DMS114 treated with DMSO at 0.1 percent for 48 hours (cell line): ENCODE data around the gene U2AF2.

Experiments used
- DNase-seq: peaks from one replicate; lab custom pipeline; 2025; ENCODE audit not compliant: unreplicated experiment; lab: John Stamatoyannopoulos, UW

U2AF2 gene

DNA sequence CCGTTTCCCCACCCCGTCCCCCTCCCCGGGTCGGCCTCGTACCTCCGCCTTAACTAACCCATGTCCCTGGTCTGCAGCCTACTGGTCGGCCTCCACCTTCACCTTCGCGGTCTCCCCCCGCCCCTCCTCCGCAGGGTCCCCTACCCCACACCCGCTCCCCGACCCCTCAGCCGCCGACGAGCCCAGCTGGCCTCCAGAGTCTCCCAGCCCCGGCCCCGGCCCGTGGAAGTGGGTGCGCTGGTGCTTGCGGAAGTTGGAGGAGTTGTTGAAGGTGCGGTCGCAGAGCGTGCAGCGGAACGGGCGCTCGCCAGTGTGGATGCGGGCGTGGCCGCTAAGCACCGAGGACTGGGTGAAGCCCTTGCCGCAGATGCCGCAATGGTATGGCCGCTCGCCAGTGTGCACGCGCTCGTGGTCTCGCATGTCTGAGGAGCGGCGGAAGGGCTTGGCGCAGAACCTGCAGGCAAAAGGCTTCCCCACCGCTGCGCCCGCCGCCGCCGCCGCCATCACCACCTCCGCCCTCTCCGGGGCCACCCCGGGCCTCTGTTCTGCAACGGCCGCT lies 33.1 kb upstream of the U2AF2 start:
- DNase-seq = no peak

DNA sequence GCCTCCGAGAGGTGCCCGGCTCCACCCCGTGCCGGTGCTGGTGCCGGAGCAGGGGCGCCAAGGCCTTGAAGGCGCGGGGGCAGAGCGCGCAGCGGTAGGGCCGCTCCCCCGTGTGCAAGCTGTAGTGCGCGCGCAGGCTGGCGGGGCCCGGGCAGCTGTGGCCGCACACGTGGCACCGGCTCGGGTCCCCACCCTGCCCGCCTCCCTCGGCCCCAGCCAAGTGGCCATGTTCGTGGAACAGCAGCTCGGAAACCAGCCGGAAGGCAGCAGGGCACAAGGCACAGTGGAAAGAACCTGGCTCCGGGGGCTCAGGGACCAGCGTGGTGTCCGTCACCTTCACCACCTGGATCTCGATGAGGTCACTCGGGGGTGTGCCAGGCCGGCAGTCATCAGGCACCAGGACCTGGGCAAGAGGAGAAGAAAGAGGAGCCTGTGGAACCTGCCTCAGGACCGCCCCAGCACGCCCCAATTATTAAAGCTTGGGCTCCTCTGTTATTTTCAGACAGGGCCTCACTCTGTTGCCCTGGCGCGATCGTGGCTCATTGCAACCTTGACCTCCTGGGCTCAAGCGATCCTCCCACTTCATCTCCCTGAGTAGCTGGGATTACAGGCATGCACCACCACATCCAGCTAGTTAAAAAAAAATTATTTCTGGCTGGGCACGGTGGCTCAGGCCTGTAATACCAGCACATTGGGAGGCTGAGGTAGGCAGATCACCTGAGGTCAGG lies 32.4 kb upstream of the U2AF2 start:
- DNase-seq = no peak

DNA sequence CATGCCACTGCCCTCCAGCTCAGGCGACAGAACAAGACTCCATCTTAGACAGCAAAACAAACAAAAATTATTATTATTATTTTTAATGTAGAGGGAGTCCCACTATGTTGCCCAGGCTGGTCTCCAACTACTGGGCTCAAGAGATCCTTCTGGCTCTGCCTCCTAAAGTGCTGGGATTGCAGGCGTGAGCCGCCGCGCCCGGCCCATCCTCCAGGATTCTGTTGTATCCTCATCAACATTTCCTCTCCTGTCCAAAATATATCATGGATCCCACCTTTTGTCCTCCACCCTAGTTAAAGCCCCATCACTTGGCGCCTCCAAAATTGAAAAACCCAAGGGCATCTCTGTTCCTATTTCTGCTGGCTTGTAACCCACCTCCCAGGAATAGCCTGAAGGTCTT lies 31.7 kb upstream of the U2AF2 start:
- DNase-seq = no peak

DNA sequence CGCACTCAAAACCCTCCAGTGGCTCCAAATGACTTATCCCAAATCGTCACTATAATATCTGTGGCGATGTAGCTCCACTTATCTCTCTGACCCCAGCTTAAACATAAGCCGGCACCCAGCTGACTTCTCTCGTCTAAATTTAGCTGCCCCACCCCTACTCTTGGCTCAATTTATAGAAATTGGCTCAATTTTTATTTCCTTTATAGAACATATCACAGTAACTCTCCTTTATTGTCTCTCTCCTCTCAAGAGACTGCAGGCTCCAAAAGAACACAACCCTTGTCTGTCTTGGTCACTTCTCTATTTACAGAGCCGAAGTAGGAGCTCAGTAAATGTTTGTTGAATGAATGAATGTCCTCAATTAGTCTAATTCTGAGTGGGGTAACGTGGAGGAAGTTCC lies 31.3 kb upstream of the U2AF2 start:
- DNase-seq = no peak

DNA sequence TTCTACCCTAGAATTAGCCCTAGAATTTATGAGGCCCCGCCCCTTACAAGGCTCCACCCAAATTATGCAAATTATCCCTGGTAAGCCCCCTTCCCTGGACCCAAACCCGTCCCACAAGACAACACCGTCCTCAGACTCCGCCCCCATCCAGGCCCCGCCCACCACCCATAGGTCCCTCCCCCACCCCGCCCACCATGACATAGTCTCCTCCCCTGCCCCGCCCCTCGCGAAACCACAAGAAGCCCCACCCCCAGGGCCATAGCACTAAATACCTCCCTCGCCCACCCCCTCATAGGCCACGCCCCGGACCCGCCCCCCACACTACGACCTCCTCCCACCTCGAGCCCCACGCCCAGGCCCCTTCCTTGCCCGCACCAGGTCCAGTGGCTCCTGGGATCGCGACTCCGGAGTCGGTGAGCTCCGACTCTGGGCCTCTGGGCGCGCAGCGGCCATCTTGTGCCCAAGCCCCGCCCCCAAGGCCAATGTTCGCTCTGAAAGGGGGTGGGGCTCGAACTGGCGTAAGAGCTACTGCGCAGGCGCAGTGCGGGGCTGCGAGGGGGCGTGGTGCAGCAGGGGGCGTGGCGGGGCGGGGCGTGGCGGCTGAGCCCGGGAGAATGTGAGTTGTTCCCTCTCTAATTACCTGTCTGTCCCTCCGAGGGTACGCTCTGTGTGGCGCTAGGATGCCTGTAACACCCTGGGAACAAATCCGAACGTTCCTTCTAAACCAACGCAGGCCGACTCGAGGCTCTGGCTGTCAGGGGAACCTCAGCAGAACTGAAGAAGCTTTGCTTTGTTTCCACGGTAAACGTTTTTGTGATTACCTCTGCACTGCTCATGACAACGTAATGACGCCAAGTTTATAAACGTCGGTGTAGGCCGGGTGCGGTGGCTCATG lies 30.5 kb upstream of the U2AF2 start, which contains the start of gene ZNF784:
Gene ZNF784, minus strand, starts transcription at position 458 of the 895 bp plus-strand sequence. Its CDS starts 5 bp downstream, at position 453.
- peak; percentile 83 for DNase-seq

DNA sequence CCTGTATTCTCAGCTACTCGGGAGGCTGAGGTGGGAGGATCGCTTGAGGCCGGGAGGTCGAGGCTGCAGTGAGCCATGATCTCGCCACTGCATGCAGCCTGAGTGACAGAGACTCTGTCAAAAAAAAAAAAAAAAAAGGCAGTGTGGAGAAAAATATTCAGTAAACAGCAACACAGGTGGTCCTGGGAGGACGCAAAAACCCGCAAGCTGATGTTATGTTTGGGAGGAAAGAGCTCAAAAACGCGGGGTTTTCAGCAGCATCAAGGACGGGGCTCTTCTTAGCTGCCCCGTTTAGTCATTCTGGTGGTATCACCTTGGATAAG lies 29.9 kb upstream of the U2AF2 start:
- DNase-seq = no peak

DNA sequence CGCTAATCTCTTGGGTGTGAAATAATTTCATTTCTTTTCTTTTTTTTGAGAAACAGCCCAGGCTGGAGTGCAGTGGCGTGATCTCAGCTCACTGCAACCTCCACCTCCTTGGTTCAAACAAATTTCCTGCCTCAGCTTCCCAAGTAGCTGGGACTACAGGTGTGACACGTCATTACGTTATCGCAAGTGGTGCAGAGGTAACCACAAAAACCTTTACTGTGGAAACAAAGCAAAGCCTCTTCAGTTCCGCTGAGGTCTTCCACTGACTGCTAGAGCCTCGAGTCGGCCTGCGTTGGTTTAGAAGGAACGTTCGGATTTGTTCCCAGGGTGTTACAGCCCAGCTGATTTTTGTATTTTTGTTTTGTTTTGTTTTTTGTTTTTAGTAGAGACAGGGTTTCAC lies 28.5 kb upstream of the U2AF2 start:
- DNase-seq = no peak

DNA sequence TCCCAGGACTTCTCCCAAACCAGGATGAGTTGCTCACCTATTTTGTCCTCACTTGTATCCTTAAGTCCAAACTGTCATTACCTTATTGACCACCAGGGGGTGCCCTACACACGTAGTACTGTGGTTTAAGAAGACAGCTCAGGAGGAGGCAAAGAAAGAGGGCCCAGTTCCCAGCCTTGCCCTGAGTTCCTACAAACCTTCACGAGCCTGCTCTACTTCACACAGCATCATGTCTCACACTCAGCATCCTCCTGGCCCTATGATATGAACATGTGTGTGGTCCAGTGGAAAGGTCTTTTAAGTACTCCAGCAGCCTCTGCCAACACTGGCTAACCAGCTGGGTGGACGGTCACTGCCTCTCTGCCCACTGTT lies 22.4 kb upstream of the U2AF2 start:
- DNase-seq = peak; percentile 92

DNA sequence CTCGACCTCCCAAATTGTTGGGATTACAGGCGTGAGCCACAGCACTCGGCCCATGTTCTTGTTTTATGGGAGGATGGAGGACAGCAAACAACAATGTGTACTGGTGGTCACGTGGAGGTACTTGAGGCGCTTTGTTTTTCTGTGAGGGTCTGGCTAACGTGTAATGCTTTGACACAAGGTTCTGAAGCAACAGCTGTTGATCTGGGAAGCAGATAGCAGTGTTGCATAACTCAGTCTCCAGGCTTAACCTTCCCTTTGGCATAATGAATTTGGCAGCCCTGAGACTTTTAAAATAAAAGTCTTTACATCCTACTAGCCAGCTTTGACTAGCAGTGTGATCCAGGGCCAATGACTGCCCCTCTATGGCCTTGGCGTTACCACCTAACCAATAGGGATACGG lies 21.0 kb upstream of the U2AF2 start:
- no peak for DNase-seq

DNA sequence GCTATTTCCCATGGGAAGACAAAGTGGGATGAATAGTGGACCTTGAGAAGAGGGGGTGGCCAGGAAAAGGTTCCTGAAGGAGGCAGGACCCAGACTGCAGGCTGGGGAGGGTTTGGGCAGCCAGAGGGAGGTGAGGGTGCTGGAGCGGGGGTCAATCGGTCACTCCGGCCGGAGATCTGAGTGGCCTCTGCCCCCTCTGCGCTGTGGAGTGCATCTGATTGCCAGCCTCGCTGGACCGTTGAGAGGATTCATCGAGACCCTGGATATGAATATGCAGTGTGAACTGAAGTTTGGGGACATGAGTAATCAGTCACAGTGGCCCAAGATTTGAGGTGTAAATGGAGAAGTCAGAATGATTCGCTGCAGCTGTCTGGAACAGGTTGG lies 19.5 kb upstream of the U2AF2 start:
- DNase-seq = no peak

DNA sequence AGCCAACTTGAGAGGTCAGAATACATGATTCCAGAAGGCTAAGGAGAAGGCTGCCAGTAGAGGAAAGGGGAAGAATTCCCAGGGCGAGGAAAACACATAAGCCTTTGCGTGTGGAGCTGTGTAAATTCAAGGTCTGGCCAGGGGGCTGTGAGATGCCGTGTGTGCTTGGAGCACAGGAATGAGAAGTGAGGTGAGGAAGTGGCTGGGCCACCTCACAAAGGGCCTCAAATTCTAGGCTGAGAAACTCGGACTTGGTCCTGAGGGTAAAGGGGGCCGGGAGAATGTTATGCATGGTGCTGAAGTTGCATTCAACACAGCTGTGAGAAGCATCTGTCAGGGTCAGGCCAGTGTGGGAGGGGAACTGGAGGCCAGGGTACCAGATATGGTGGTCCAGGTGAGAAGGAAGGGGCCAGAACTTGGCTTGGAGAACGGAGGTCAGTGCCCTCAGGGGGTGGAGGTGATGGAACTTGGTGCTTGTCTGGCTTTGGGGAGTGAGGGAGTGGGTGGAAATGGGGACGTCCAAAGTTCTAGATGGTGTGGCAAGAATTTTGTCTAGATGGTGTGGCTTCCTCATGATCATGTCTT lies 18.9 kb upstream of the U2AF2 start:
- DNase-seq = no peak

DNA sequence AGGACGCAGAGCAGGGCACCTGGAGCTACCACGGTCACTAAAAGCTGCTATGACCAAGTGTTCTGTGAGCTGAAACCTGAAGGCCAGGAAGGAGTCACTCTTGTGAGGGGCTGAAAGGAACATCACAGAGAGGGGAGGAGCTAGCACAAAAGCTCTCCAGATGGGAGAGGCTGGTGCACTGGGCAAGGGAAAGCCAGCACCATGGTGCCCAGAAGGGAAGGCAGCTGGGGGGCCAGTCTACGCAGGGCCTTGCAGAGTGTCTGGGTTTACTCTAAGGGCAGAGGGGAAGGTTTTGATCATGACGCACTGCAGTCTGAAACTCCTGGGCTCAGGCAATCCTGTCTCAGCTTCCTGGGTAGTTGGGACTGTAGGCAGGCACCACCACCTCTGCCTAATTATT lies 18.1 kb upstream of the U2AF2 start:
- no peak for DNase-seq

DNA sequence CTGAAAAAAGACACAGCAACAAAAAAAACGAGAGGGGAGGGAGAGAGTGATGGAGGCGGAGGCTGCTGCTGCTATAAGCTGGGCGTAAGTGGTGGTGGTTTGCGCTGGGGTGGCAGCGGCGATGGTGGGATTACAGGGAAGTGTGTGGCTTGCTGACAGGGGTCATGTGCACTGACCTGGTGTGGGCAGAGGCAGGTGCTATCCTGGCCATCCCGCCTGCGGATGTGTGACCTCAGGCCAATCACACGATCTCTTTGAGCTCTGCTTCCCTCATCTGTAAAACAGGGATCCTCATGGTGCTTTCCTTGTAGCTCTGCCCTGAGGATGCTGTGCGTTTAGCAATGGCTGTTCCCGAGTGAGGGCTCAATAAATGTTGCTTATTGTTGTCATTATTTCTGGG lies 17.3 kb upstream of the U2AF2 start:
- DNase-seq = no peak

DNA sequence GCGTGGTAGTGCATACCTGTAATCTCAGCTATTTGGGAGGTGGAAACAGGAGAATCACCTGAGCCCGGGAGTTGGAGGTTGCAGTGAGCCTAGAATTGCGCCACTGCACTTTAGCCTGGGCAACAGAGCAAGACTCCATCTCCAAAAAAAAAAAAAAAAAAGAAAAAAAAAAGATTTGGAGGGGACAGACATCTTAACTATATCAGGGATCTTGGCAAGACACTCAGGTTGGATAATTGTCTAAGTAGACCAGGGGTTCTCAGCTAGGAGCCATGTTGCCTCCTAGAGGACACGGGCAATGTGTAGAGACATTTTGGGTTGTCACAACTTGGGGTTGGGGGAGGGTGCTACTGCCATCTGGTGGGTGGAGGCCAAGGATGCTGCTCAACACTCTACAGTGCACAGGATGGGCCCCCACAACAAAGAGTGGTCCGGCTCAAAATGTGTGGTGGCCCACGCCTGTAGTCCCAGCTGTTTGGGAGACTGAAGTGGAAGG lies 15.9 kb upstream of the U2AF2 start:
- no peak for DNase-seq

DNA sequence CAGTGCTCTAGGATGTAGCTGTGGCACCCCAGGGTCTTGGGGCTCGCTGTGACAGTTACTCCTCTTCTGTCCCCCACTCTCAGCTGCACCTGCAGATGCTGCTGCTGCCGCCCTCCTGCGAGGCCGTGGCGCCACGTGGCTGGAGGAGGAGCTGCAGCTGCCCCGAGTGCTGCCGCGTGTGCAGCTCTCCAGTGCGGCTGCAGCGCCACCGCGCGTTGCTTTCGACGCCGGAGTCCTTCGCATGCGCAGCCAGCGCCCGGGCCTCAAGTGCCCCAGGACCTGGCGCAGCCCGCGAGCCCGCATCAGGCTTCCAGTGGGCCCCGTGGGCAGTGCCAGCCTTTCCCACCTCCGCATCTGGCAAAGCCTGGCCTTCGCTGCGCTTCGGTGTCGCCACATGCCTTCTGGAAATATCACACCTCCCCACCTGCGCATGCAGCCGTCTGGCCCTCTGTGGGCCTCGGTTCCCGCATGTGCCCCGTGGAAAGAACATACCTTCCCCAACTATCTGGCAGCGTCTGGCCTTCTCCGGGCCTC lies 14.7 kb upstream of the U2AF2 start:
- no peak for DNase-seq

DNA sequence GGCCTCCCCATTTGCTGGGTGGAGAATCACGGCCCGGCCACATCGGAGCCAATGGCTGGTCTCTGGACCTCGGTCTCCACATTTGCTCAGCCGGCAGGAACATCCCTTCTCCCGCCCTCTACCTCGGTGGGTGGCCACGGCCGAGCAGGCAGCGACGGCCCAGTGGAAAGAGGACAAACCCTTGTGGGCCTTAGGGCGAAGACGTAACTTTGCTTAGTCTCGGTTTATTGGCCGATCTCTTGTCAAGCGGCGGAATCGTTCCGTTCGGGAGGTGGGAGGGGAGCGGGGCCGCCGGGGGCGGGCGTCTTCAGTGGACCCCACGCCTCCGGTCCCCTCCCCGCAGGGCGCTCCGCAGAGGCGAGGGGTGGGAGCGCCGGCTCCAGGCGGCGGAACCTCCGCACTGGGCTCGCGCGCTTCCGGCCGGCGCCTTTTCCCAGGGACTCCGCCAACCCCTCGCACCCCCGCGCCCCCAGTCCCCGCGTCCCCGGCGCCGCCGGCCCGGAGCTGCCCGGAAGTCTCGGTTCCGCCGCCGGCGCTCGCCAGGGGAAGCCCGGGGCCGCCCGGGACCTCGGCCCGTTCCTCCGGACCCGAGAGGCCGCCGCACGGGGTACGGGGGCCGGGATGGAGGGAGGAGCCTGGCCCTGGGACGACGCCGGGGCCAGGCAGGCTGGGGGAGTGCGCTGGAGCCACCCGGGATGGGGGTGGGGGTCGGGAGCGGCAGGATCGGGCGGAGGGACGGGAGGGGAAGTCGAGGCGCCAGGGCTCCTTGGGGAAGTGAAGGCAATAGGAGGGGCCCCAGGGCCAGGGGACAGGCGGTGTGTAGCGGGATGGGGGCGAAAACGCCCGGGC lies 14.0 kb upstream of the U2AF2 start, which contains the start of gene ZNF580:
Gene ZNF580, plus strand, starts transcription at position 426 of the 849 bp plus-strand sequence. CDS start 1,507 bp downstream, outside the sequence.
- DNase-seq = peak; percentile 77

DNA sequence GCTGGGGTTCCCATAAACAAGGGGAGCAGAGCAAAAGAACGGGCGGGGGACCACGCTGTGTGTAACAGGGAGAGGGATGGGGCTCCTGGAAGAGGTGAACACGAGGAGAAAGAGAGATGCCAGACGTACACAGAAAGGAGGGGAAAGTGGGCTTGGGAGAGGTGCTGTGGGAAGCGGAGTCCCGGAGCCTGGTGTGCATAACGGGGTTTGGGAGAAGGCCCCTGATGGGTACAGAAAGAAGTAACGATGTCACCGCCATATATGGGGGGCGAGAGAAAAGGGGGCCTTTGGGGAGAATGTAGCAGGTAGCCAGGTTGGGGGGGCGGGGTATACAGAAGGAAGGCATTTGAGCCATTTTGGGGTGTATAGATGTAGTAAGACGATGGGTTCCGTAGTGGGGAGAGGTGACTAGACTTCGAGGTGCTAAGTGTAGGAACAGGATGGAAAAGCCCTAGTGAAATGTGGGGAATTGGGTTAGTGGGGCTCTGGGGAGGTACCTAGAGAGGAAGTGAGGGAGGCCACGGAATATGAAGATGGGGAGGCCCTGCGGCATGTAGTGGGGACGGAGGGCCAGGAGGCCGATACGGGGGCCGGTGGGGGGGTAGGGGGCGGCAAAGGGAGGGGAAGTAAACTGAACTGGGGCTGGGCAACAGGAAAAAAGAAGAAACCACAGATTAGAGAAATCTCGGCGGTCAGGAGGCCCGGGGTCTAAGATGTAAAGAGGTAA lies 13.2 kb upstream of the U2AF2 start:
- DNase-seq = no peak

DNA sequence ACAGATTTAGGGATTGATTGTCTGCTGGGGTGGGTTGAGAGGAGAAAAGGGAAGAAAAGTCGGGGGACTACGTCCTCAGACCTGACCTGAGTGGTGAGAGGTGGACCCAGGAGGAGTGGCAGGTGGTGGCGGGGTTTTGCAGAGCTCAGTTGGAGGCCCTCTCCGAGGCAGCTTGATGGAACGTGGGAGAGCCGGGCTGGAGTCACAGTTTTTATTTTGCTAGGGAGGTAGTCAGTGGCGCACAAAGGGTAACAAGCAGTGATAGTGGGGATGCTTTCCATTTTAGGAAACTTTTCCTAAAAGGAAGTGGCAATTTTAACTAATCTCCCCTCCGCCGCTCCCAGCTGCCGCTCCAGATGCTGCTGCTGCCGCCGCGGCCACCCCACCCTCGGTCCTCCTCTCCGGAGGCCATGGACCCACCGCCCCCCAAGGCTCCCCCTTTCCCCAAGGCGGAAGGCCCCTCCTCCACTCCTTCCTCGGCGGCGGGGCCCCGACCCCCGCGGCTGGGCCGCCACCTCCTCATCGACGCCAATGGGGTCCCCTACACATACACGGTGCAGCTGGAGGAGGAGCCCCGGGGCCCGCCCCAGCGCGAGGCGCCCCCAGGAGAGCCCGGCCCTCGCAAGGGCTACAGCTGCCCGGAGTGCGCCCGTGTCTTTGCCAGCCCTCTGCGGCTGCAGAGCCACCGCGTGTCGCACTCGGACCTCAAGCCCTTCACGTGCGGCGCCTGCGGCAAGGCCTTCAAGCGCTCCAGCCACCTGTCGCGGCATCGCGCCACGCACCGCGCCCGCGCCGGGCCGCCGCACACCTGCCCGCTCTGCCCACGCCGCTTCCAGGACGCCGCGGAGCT lies 12.5 kb upstream of the U2AF2 start:
- no peak for DNase-seq
